Ovary (tissue), 9 donors: ENCODE results near the gene CYP27C1. TPM values are rescaled to one million over a fixed set of nuclear protein-coding genes. Genes with fewer than 3 reads are reported as not detected.

Experiments
- DNase-seq, 5 donors: peaks; one replicate each; pipeline ENCODE4 v3.0.0-alpha.2; 2019 to 2020
- H3K27ac ChIP-seq, 2 donors: fragments of 200-600 bp; one replicate each; pipeline versions ENCODE4 v1.5.1 to v1.8.0; 2019 to 2022
- H3K27me3 ChIP-seq: fragments of 200-600 bp; one replicate; pipeline ENCODE4 v1.8.0; 2022
- H3K36me3 ChIP-seq: fragments of 200-600 bp; sonication (generic); one replicate; pipeline ENCODE4 v1.5.1; 2019
- H3K4me1 ChIP-seq: one replicate; pipeline ENCODE4 v1.8.1; 2013; ENCODE audit warnings: mild to moderate bottlenecking, moderate library complexity; ENCODE audit not compliant: insufficient read depth
- H3K4me3 ChIP-seq: fragments of 200-600 bp; sonication (generic); one replicate; pipeline ENCODE4 v1.5.1; 2017
- H3K9me3 ChIP-seq, 2 donors: fragments of 200-600 bp in 1 of 2; sonication (generic) in 1 of 2; one replicate each; pipeline versions ENCODE4 v1.5.1 to v1.8.1; 2013 to 2019; ENCODE audit warnings: mild to moderate bottlenecking in 1 of 2, moderate library complexity in 1 of 2
- CTCF ChIP-seq, 3 donors: fragments of 450-650 bp in 2 of 3; fragments of 200-600 bp in 1 of 3; IDR thresholded peaks; one replicate each; pipeline versions ENCODE4 v1.5.1 to v1.8.0; 2016 to 2022; ENCODE audit warnings: antibody characterized with exemption in 3 of 3, mild to moderate bottlenecking in 1 of 3
- EP300 ChIP-seq: sonication (generic); formaldehyde crosslinking; IDR thresholded peaks from one replicate; pipeline ENCODE4 v1.6.1; 2017; ENCODE audit warnings: antibody characterized with exemption
- POLR2A ChIP-seq: fragments of 450-650 bp; IDR thresholded peaks from one replicate; pipeline ENCODE4 v1.6.1; 2017; ENCODE audit warnings: antibody characterized with exemption, mild to moderate bottlenecking, moderate library complexity
- WGBS, 3 donors: extraction: QIAGEN DNeasy Blood & Tissue Kit in 1 of 3; methylation state at CpG; one replicate each; pipeline versions ENCODE4 v1.1.5 to v1.1.7; 2013 to 2017; 5-methylcytosine and 5-hydroxymethylcytosine counted together
- intact Hi-C, 4 donors: fragments of 100-400 bp; cut with DNase I; formaldehyde crosslinking; loops; one replicate each; pipeline versions ENCODE4 v1.11.0 to v1.15.1; 2022 to 2023
- polyA plus RNA-seq, 2 donors: library from polyadenylated mRNA; stranded (reverse); fragments of 200-250 nt in 1 of 2; fragments of 350-450 nt in 1 of 2; fragmentation: Illumina TruSeq in 1 of 2; extraction: RNeasy Lipid Tissue Mini Kit (QIAGEN cat#74804) in 1 of 2; gene quantifications; one replicate each; pipeline ENCODE4 v1.2.3, GENCODE V29; 2013 to 2014
- total RNA-seq, 7 donors: library from RNA; depleted of rRNA in 2 of 7; stranded (reverse); fragments of >200 nt in 2 of 7; fragmentation: NEBNext Ultra II Directional in 3 of 7; extraction: Animal tissue kit (Norgen Biotek cat#: 25700) in 3 of 7; gene quantifications; one replicate each; pipeline versions ENCODE4 v1.1.0 to v1.2.4, GENCODE V29; 2016 to 2023
- donor health status: DM: no; HTN: no; CAD: no; lungs with moderate emphysema.
- donor health status: DM: no; HTN: no; CAD: no.
- donor health status: Bipolar disorder and iron deficiency.
- donor health status: DM: yes; HTN: yes; CAD: no.
- donor health status: DM: no; HTN: no; CAD: no.
- donor health status: DM: yes; HTN: yes; CAD: no.

The CYP27C1 gene
- total and polyA plus RNA-seq, 9 donors = 0.07 to 0.52 (median 0.17) TPM; not detected in 1

GRCh38 chr2:127191331-127192219 is 28.5 kb downstream of the CYP27C1 start:
- no peaks in the 10 kb centered on the region for H3K36me3 ChIP-seq
- intact Hi-C loops = no loop called here
- TF ChIP-seq CTCF (IDR thresholded peaks at IDR 0.05) (no peak), POLR2A (no peak), EP300 (no peak)
- no peaks in the 10 kb centered on the region for H3K9me3 ChIP-seq
- peaks cover 3% of the 10 kb centered on the region for H3K4me1 ChIP-seq
- DNase-seq = no peak
- 93 to 97% (median 96%) methylated on average over 13 of the region's 13 CpGs for WGBS, 3 donors
- no peaks in the 10 kb centered on the region for H3K27me3 ChIP-seq
- no peak overlapping the region for H3K27ac ChIP-seq
- H3K4me3 ChIP-seq = no peak overlapping the region

GRCh38 chr2:127188797-127189196 is 31.3 kb downstream of the CYP27C1 start:
- no peaks in the 10 kb centered on the region for H3K36me3 ChIP-seq
- no peak for DNase-seq
- H3K27me3 ChIP-seq = no peaks in the 10 kb centered on the region
- intact Hi-C loops = no loop called here
- H3K4me3 ChIP-seq = no peak overlapping the region
- no peaks in the 10 kb centered on the region for H3K9me3 ChIP-seq
- no peaks in the 10 kb centered on the region for H3K4me1 ChIP-seq
- TF ChIP-seq CTCF (IDR thresholded peaks at IDR 0.05) = no peak
- TF ChIP-seq EP300 = no peak
- no peak for TF ChIP-seq POLR2A
- WGBS, 3 donors = 65 to 79% (median 68%) methylated on average over 8 of the region's 8 CpGs
- no peak overlapping the region for H3K27ac ChIP-seq

GRCh38 chr2:127187831-127188230 is 32.3 kb downstream of the CYP27C1 start:
- Histone ChIP-seq H3K27me3 (no peaks in the 10 kb centered on the region), H3K4me1 (no peaks in the 10 kb centered on the region), H3K4me3 (no peak overlapping the region), H3K9me3 (no peaks in the 10 kb centered on the region), H3K36me3 (no peaks in the 10 kb centered on the region), H3K27ac (no peak overlapping the region)
- TF ChIP-seq POLR2A (no peak), CTCF (IDR thresholded peaks at IDR 0.05) (no peak), EP300 (no peak)
- 84 to 88% (median 84%) methylated on average over 10 of the region's 10 CpGs for WGBS, 3 donors
- intact Hi-C loops = no loop called here
- DNase-seq = no peak

GRCh38 chr2:127187081-127187775 is 32.9 kb downstream of the CYP27C1 start:
- Histone ChIP-seq H3K4me3 (no peak overlapping the region), H3K9me3 (no peaks in the 10 kb centered on the region), H3K36me3 (no peaks in the 10 kb centered on the region), H3K4me1 (no peaks in the 10 kb centered on the region), H3K27ac (no peak overlapping the region), H3K27me3 (no peaks in the 10 kb centered on the region)
- TF ChIP-seq EP300 (no peak), POLR2A (no peak), CTCF (IDR thresholded peaks at IDR 0.05) (no peak)
- 89 to 91% (median 89%) methylated on average over 17 of the region's 17 CpGs for WGBS, 3 donors
- intact Hi-C loops = no loop called here
- no peak for DNase-seq
